Stimulated activated CD8-positive, alpha-beta memory T cell treated with anti-CD3 and anti-CD28 coated beads, Interleukin-4, amount 100 ng/mL, for 4 hours (primary cell): ENCODE results near the gene RNF225.
A peak's percentile ranks its signal among the peaks of the same experiment; 100 is the strongest.
"Not testable (repeated sequence)": the region's sequence is repeated elsewhere in the genome, so short reads cannot be mapped to it uniquely, and the experiment has no call there.

ENCODE experiments used
- DNase-seq, 2 donors: peaks; one replicate each; pipeline ENCODE4 v3.0.0-alpha.2; 2020; ENCODE audit warnings: low read depth in 2 of 2, low spot score in 1 of 2

Gene RNF225

DNA sequence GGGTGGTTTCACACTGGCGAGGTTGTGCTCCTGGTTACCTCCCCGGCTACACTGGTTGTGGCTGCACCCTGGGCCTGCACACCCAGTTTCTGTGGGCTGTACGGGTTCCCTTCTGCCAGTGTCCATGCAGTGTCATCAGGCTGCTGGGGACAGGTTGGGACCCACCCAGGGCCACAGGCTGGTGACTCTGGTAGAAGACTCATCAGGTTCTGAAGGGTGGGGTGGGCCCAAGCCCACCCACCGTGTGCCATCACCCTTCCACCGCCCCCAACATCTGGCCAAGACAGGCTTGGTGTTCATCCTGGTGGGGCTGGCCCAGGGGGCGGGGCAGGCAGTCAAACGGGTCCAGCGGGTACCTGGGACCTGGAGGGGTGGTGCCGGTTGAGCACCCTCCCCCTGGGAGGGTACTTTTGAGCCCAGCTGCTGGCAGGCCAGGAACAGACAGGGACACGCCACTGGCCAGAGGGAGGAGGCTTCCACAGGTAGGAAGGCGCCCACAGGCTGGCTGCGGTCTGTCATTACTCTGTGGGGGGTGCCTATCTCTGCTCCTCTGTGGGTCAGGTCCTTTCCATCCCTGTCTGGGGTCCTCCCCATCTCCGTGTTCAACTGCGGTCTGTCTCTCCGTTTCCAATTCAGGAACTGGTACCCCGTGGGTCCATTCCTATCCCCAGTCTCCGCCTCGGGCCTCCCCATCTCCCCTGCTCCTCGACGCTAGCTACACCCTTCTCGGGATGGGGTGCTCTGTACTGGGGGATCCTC is at the start of gene RNF225:
Gene RNF225 (plus strand): TSS at position 437 of the 759 bp plus-strand sequence. CDS start 434 bp downstream, outside the sequence.
- DNase-seq: no peak

DNA sequence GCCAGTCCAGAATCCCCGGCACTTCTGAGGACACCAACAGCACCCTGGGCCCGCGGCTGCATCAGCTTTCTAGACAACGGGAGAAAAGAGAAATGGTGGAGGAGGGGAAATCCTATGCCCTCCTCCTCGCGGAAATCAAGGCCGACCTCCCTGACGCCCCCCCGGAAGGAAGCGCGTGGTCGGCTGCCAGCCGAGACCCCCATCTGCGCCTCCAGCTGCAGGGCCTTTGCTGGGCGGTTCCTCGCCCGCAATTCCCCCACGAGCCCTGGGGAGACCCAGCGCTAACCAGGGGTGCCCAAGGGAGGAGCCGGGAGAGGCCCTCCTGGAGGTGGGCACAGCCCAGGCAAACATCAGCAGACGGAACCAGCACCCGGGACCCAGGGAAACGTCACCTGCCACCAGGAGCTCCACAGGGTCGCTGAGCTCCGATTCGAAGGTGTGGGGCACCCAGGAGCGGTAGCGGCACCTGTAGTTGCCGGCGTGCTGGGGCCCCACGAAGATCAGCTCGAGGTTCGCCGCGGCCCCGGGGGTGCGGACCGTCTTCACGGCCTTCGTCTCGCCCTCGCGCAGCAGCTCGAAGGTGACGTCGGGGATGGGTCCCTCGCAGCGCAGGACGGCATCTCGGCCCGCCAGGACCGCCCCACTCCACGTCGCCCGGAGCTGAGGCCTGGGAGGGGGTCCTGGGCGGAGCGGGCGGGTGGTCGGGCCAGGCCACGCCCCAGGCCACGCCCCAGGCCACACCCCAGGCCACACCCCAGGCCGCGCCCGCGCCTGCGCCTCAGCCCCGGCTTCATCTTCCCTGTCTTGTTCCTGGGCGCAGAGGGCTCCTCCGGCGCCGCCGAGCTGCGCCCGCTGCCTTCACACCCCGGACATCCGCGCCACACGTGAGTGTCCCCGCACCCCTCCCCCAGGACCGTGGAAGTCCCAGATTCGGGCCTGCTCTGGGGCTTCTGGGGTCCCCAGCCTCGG is 48.2 kb upstream of the RNF225 start:
- peak; percentile 24 to 35 for DNase-seq

DNA sequence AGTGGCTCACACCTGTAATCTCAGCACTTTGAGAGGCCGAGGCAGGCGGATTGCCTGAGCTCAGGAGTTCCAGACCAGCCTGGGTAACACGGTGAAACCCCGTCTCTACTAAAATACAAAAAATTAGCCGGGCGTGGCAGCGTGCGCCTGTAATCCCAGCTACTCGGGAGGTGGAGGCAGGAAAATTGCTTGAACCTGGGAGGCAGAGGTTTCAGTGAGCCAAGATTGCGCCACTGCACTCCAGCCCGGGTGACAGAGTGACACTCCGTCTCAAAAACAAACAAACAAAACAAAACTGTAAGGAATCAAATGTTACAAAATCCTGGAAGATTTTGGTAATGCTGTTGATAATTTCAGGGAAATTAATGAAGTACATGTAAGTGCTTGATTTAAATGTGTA is 47.4 kb upstream of the RNF225 start:
- not testable (repeated sequence) for DNase-seq

DNA sequence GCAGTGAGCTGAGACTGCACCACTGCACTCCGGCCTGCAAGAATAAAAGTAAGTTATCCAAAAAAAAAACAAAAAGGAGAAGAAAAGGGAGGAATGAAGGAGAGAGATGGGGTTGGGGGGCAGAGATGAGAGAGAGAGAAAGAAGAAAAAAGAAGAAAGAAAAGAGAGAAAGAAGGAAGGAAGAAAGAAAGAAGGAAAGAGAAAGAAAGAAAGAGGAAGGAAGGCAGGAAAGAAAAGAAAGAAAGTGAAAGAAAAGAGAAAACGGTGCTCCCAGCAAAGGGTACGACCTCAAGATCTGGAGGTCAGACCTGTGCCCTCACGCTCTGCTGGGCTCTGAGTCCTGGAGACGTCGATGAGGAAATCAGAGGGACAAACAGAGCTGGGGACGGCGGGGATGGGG is 45.9 kb upstream of the RNF225 start:
- DNase-seq: no peak

DNA sequence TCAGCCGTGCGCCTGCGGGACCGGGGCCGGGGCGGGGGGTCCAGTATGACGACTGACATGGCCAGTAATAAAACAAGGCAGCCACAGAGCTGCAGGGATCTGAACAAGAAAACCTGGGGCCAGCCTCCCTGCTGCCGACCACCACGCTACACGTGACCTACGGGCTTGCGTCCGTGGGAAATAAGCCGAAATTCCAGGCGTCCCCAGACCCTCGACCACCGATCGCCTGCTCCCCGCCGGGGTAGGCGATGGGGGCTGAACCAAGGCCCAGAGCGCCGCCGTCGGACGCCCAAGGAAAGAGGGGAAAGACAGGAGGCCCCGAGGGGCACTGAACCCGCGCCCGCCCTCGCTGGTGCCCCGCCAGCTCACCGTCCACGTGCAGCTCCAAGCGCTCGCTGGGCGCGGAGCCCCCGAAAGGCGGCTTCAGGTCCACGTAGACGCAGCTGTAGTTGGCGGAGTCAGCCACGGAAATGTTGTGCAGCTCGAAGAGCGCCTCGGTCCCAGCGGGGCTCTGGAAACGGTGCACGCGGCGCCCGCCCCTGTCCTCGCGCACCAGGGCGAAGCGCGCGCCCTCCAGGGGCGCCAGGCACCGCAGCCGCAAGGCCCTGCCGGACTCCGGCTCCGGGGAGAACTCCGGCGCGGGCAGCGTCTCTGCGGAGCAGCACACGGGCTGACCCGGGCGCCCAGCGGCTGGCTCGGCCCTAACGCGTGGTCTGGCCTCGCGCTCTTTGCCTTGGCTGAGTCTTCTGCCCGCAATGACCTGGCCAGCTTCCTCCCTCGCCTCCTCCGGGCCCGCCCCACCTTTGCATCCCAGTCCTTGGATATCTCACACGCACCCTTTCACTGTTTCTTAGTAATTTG is 45.2 kb upstream of the RNF225 start:
- DNase-seq: no peak

DNA sequence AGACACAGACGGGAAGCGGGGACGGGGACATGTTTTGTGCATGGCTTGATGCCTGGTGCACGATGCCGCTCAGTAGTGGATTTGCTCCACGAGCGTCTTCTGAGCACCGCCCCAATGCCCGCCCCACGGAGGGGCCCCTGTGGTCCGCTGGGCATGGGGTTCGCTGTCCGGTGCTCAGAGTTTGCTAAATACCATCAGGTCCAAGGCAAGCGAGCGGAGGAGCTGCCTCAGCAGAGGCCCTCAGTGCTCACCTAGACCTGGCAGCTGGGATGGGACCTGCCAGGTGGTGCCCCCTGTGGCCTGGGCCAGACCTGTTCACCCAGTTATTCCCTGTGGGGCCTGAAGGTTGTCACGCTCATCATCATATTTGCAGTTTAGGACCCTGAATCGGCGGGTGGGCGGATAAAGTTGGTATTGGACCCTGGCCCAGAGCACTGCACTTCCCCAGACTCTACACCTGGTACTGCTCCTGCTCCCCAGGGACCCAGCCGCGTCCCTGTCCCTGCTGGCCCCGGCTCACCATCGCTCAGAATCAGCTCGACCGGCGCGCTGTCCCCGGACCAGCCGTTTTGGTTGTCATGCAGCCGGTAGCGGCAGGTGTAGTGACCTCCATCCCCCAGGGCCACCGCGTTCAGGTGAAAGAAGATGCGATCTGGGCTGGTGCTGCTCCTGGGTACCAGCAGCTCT is 44.4 kb upstream of the RNF225 start:
- no peak for DNase-seq

DNA sequence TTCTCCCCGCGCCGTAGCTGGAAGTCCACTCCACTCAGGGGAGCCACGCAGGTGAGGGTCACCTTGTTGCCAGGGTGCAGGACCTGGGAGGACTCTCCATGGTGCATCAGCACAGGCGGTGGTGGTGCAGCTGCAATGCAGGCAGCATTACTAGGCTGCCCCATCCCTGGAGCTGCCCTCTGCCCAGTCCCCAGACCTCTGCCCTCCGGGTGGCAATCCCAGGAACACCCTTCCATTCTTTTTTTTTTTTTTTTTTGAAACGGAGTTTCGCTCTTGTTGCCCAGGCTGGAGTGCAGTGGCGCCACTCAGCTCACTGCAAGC is 43.9 kb upstream of the RNF225 start:
- DNase-seq: no peak

DNA sequence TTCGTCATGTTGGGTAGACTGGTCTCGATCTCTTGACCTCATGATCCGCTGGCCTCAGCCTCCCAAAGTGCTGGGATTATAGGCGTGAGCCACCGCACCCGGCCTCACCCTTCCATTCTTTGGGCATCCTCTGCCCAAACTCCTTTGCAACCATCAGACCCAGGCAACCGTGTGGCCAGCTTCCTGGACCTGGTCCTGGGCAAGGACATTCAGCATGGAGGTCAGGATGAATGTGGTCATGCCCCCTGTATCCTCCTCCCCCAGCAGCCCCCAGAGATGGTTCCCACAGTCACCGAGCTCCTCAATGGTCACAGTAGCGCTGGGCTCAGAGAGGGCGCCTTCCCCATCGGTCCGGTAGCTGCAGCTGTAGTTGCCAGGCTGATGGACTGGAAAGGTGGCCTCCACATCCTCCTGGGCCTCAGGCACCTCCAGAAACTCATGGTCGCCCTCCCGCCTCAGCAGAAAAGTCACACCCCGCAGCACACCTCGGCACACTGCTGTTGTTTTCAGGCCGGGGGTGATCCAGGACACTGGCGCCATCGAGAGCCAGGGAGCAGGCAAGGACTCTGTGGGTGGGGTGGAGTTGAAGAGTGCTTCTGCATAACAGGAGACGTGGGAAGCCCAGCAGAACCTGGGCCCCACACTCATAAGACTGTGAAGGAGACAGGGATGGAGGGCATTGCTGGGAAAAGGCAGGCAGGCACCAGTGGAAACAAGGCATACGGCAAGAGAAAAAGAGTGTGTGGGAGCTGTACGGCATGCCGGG is 43.3 kb upstream of the RNF225 start:
- DNase-seq: no peak

DNA sequence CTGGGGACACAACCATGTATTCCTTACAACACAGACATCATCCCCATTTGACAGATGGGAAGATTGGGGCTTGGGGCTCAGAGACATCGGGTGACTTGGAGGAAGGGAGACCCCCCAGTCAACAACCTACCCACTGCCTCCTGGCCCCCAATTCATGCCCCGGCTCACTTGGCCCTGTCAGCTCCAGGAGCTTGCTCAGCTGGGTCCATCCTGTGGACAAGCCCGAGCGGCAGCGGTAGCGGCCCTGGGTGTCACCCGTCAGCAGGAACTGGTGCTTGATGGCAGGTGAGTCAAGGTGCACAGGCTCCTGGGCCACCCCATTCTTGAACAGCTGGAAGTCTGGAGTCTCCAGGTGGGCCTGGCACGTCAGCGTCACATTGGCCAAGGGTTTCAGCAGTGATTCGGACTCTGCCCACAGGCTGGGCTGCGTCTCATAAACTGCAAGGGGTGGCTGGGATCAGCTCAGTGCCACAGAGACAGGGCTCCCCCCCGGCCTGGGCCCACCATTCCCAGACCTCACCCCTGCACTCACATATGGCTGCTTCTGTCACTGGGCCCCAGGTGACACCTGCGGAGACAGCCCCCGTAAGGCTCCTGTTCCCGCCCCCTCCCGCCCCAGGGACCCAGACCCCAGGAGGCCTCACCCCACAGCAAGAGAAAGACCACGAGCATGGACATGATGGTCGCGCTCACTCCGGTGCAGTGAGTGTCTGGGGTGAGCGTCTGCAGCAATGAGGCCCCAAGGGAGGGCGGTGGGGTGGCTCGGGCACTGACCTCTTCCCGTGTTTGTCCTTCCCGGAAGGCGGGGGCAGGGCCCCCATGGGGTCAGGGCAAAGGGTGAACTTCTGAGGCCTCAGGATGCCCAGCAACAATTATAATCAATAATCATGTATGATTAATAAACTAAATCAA is 42.4 kb upstream of the RNF225 start, which contains the start of gene A1BG:
Gene A1BG (minus strand): TSS at position 733 of the 912 bp plus-strand sequence. CDS start 55 bp downstream, at position 678.
- DNase-seq: no peak

DNA sequence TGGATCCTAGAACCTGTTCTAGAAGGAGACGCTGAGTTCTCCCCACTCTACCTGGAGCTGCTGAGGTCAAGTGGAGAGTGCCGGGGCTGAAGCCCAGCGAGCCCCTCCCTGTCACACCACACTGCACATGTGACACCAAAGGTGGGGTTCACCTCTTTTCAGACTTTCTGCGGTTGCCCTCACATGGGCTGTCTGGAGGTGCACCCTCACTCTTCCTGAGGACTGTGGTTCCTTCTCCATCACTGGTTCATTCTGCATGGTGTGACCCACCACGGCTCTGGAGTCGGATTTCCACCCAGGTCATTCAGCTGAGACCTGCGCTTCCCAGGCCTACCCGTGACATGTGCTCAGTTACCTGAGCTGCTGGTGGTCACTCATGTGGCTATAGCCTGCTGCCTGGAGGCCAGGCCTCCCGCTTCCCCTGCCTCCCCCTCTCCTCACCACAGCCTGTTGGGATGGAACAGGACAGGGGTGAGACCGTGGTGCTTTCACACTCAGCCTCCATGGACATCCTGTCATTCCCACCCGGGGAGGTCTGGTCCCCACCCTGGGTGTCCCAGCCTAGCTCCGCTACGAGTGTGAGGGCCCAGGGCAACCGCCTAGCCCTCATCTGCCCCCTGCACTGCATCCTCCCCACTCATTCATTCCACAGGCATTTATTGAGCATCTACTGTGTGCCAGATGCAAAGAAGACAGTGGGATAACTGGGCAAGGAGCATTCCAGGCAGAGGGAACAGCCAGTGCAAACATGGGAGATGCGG is 41.6 kb upstream of the RNF225 start:
- DNase-seq: no peak

DNA sequence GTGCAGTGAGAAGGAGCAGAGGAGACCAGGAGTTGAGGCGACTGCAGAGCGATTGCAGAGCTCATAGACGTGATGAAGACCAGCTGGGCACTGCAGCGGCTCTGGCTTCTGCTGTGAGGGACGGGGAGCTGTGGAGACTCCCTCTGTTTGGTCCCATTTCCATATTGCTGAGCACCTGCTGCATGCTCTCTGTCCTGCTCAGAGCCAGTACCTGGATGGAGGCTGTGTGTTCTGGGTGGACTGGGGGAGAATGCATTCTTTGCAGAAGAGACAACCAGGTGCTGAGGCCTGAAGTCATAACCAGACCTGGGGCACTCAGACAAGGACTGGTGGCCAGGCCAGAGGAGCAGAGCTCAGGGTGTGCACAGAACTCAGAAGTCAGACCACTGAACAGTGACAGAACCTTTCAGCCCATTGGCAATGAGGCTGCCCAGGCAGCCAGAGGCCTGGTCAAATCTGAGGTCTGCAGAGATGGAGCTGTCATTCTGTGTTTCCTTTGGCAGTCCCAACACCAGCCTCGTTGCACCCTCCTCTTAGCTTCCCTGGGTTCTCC is 40.9 kb upstream of the RNF225 start:
- no peak for DNase-seq

DNA sequence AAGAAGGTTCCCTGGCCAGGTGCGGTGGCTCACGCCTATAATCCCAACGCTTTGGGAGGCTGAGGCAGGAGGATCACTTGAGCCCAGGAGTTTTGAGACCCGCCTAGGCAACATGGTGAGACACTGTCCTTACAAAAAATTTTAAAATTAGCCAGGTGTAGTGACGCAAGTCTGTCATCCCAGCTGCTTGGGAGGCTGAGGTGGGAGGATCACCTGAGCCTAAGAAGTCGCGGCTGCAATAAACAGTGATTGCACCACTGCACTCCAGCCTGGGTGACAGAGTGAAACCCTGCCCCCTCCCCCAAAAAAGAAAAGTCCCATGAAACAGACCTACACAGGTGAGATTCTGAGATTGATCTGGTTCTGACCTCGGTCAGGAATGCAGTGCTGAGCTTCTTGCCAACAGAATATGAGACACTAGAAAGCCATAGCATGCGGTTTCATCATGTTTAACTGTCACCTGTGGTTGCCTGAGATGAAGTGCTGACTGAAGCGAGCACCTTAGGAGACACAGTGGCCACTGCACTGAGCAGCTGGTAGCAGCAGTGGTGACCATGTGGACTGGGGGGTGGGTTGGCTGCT is 40.1 kb upstream of the RNF225 start:
- DNase-seq: no peak

DNA sequence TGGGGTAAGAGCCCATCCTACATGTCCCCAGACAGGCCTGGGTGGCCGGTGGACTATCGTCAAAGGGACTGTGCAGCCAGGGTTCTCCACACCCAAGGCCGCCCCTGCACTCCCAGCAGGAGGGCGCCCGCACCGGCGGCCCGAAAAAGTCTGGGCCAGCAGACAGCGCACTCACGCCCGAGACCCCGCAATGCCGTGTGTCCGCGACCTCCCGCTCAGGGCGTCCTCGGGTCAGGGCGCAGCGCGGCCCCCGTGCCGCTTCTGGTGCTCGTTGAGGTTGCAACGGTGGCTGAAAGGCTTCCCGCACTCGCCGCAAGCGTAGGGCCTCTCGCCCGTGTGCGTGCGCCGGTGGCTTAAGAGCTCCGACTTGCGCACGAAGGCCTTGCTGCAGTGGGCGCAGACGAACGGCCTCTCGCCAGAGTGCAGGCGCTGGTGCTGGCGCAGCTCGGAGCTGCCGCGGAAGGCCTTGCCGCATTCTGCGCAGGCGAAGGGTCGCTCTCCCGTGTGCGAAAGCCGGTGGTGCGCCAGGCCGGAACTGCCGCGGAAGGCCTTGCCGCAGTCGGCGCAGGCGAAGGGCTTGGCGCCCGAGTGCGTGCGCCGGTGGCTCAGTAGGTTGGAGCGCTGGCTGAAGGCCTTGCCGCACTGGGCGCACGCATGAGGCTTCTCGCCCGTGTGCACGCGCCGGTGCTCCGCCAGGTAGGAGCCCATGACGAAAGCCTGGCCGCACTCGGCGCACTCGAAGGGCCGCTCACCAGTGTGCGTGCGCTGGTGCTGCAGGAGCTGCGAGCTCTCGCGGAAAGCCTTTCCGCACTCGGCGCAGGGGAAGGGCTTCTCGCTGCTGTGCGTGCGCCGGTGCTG is 39.3 kb upstream of the RNF225 start:
- DNase-seq: no peak

DNA sequence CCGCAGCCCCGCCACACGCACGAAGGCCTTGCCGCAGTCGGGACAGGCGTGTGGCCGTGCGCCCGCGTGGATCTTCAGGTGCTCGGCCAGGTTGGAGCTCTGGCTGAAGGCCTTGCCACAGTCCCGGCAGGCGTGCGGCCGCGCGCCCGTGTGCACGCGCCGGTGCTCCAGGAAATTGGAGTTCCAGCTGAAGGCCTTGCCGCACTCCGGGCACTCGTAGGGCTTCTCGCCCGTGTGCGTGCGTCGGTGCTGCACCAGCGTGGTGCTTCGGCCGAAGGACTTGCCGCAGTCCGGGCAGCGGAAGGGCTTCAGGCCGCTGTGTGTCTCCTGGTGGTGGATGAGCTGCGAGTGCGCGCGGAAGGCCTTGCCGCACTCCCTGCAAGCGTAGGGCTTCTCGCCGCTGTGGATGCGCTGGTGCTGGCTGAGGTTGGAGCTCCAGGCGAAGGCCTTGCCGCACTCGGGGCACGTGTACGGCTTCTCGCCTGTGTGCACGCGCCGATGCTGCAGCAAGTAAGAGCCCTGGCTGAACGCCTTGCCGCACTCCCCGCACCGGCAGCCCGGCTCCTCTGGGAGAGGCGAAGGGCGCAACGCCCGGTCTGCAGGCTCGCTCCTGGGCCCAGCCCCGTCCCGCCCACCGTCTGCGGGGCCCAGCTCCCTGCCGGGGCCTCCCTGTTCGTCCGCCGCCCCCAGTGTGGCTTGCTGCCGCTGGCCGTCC is 38.5 kb upstream of the RNF225 start:
- DNase-seq: no peak

DNA sequence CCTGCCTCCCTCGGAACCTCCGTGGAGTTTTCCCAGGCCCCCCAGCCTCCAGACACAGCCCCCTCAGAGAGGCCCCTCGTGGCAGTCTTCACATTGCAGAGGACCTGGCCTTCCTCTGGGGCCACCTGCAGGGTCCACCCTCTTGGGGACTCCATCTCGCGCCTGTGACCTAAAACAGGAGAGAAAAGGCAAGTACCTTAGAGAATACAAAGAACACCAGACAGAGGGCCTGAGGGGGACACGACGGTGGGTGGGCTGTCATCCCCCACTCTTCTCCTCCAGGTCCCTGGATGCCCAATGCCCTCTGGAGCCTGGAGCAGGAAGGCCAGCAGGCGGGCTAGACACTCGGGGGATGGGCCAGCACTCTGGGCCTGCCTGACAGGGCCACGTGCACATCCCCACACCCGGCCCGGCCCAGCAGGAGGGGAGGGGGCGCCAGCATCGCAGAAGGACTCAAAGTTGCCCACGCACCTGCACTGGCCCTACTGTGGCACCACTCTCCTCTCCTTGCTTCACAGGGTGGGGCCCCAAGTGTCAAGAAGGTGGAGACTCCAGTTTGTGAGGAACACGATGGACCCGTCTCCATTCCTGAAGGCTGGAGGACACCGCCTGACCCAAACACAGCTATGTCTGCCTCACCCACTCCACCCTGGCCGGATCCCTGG is 37.8 kb upstream of the RNF225 start:
- DNase-seq: no peak
